ENCODE results near the gene GNPTG.

DNA sequence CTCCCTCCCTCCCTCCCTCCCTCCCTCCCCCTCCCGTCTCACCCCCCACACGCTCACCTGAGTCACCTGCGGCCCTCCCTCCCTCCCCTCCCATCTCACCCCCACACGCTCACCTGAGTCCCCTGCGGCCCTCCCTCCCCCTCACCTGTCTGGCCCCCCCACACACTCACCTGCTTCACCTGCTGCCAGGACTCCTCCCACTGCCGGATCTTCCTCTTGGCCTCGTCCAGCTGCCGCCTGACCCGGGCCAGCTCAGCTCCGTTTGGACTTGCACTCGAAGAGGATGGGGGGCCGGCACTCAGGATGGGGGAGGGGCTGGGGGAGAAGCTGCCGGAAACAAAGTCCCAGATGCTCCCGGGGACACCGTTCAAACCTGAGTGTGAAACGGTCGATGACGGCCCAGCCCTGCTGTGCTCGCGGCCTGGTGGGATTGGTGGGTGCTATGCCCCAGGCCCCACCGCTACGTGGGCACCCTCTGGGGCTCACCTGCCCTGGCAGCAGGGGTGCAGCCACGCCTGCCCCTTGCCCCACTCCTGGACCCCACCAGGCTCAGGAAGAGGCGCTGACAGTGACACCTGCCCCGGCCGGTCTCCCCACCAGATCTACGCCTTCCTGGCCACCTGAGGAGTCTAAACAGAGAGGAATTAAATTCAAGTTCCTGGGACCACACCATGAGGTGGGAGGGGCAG lies 15.9 kb downstream of the GNPTG start:
- no peak for TF ChIP-seq POLR2A (IDR thresholded peaks at IDR 0.05)
- TF ChIP-seq, protein P1, sequence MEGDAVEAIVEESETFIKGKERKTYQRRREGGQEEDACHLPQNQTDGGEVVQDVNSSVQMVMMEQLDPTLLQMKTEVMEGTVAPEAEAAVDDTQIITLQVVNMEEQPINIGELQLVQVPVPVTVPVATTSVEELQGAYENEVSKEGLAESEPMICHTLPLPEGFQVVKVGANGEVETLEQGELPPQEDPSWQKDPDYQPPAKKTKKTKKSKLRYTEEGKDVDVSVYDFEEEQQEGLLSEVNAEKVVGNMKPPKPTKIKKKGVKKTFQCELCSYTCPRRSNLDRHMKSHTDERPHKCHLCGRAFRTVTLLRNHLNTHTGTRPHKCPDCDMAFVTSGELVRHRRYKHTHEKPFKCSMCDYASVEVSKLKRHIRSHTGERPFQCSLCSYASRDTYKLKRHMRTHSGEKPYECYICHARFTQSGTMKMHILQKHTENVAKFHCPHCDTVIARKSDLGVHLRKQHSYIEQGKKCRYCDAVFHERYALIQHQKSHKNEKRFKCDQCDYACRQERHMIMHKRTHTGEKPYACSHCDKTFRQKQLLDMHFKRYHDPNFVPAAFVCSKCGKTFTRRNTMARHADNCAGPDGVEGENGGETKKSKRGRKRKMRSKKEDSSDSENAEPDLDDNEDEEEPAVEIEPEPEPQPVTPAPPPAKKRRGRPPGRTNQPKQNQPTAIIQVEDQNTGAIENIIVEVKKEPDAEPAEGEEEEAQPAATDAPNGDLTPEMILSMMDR (IDR thresholded peaks at IDR 0.05), result no peak
